IMR-90 (cell line): Measurements from ENCODE around the gene MUC5AC. TPM values are rescaled to one million over a fixed set of nuclear protein-coding genes. Genes with fewer than 3 reads are reported as not detected.

ENCODE experiments used
- ATAC-seq: fragments of 200-7000 bp; cut with Tn5 transposase; 2 replicates; pipeline ENCODE4 v1.9.1; 2020; ENCODE audit warnings: low read depth, mild to moderate bottlenecking, moderate library complexity
- BruUV-seq: library from RNA; stranded (reverse); fragments of 400-500 nt; replicated peaks from 2 replicates; lab custom pipeline; 2021; lab: Mats Ljungman, UMichigan
- CTCF ChIA-PET: fragments of 300-600 bp; formaldehyde crosslinking; extraction: SDS; loops from one replicate; lab custom pipeline; 2021; ENCODE audit warnings: antibody characterized with exemption; lab: Yijun Ruan, JAX
- POLR2A ChIA-PET: fragments of 300-600 bp; sonication (Branson Sonifier 250); formaldehyde crosslinking; loops from one replicate; lab custom pipeline; 2022; ENCODE audit warnings: antibody characterized with exemption; ENCODE audit not compliant: unreplicated experiment; lab: Charles Lee
- DNase-seq: peaks from one replicate; pipeline ENCODE4 v3.0.0; 2013
- H2AFZ ChIP-seq: replicated peaks from 2 replicates; pipeline ENCODE3; 2013; ENCODE audit warnings: low read length, mild to moderate bottlenecking; ENCODE audit not compliant: poor library complexity
- H2AK5ac ChIP-seq: 2 replicates; pipeline ENCODE4 v1.6.1; 2013; ENCODE audit warnings: low read depth, low read length, inconsistent platforms
- H2AK9ac ChIP-seq: replicated peaks from 2 replicates; pipeline ENCODE3; 2013; ENCODE audit warnings: mild to moderate bottlenecking, low read depth, low read length, moderate library complexity; ENCODE audit not compliant: poor library complexity
- H2BK120ac ChIP-seq: 2 replicates; pipeline ENCODE4 v1.6.1; 2013; ENCODE audit warnings: low read depth, low read length, inconsistent platforms
- H2BK15ac ChIP-seq: 3 replicates; pipeline ENCODE4 v1.6.1; 2013; ENCODE audit warnings: low read depth, low read length, inconsistent platforms
- H2BK20ac ChIP-seq: 2 replicates; pipeline ENCODE4 v1.6.1; 2013; ENCODE audit warnings: low read depth, mild to moderate bottlenecking, inconsistent platforms, low read length, moderate library complexity
- H2BK5ac ChIP-seq: 2 replicates; pipeline ENCODE4 v1.6.1; 2013; ENCODE audit warnings: mild to moderate bottlenecking, low read depth, low read length, inconsistent platforms; ENCODE audit not compliant: poor library complexity, severe bottlenecking
- H3K14ac ChIP-seq: replicated peaks from 2 replicates; pipeline ENCODE4 v1.6.1; 2013; ENCODE audit warnings: low read depth, low read length, inconsistent platforms
- H3K18ac ChIP-seq: 2 replicates; pipeline ENCODE4 v1.6.1; 2013; ENCODE audit warnings: low read depth, low read length, control low read depth
- H3K23ac ChIP-seq: 2 replicates; pipeline ENCODE4 v1.6.1; 2013; ENCODE audit warnings: low read depth, low read length, inconsistent platforms
- H3K27ac ChIP-seq: 2 replicates; pipeline ENCODE4 v1.5.1; 2013; ENCODE audit warnings: mild to moderate bottlenecking, control low read depth, low read length; ENCODE audit not compliant: insufficient read depth
- H3K27me3 ChIP-seq: 2 replicates; pipeline ENCODE4 v1.6.1; 2013; ENCODE audit warnings: low read length; ENCODE audit not compliant: control insufficient read depth, insufficient read depth
- H3K36me3 ChIP-seq: 2 replicates; pipeline ENCODE4 v1.6.1; 2013; ENCODE audit warnings: low read length, mixed read lengths; ENCODE audit not compliant: control insufficient read depth, insufficient read depth
- H3K4ac ChIP-seq: 2 replicates; pipeline ENCODE4 v1.6.1; 2013; ENCODE audit warnings: low read depth, low read length, inconsistent platforms
- H3K4me1 ChIP-seq: 2 replicates; pipeline ENCODE4 v1.6.1; 2013; ENCODE audit warnings: low read length, mixed read lengths; ENCODE audit not compliant: control insufficient read depth, insufficient read depth
- H3K4me2 ChIP-seq: 2 replicates; pipeline ENCODE4 v1.6.1; 2013; ENCODE audit warnings: low read depth, mild to moderate bottlenecking, control low read depth, low read length, moderate library complexity
- H3K4me3 ChIP-seq: 2 replicates; pipeline ENCODE4 v1.5.1; 2013; ENCODE audit warnings: low read depth, mild to moderate bottlenecking, control low read depth, low read length, moderate library complexity; ENCODE audit not compliant: insufficient read depth
- H3K56ac ChIP-seq: 2 replicates; pipeline ENCODE4 v1.6.1; 2013; ENCODE audit warnings: low read length, inconsistent platforms; ENCODE audit not compliant: insufficient read depth; ENCODE audit errors: extremely low read depth
- H3K79me1 ChIP-seq, 2 experiments: 2 replicates each; pipeline ENCODE4 v1.6.1; 2013; ENCODE audit warnings: low read length in 2 of 2, inconsistent platforms in 1 of 2, low read depth in 1 of 2
- H3K9ac ChIP-seq: 2 replicates; pipeline ENCODE4 v1.6.1; 2013; ENCODE audit warnings: low read depth, low read length, control low read depth
- H3K9me1 ChIP-seq: 2 replicates; pipeline ENCODE4 v1.6.1; 2013; ENCODE audit warnings: low read length, inconsistent platforms; ENCODE audit not compliant: insufficient read depth
- H3K9me3 ChIP-seq: 2 replicates; pipeline ENCODE4 v1.6.1; 2013; ENCODE audit warnings: low read length; ENCODE audit not compliant: control insufficient read depth, insufficient read depth
- H4K20me1 ChIP-seq: 2 replicates; pipeline ENCODE4 v1.6.1; 2013; ENCODE audit warnings: low read length, inconsistent platforms; ENCODE audit not compliant: insufficient read depth
- H4K5ac ChIP-seq: 2 replicates; pipeline ENCODE4 v1.6.1; 2013; ENCODE audit warnings: mild to moderate bottlenecking, low read depth, low read length, control low read depth
- H4K8ac ChIP-seq, 2 experiments: 2 replicates each; pipeline ENCODE4 v1.6.1; 2013; ENCODE audit warnings: low read depth in 2 of 2, low read length in 2 of 2, control low read depth in 1 of 2, inconsistent platforms in 1 of 2
- H4K91ac ChIP-seq: 2 replicates; pipeline ENCODE4 v1.6.1; 2013; ENCODE audit warnings: low read depth, low read length, inconsistent platforms; ENCODE audit not compliant: insufficient read depth
- BHLHE40 ChIP-seq: fragments of 150-350 bp; IDR thresholded peaks from 2 replicates; pipeline ENCODE4 v1.6.1; 2016; ENCODE audit warnings: mild to moderate bottlenecking, low read depth, low read length
- MXI1 ChIP-seq: IDR thresholded peaks from 2 replicates; pipeline ENCODE4 v1.6.1; 2012; ENCODE audit warnings: low read depth, mild to moderate bottlenecking, low read length, moderate library complexity, borderline replicate concordance
- RAD21 ChIP-seq: IDR thresholded peaks from 2 replicates; pipeline ENCODE4 v1.6.1; 2012; ENCODE audit warnings: low read length, improper control_type of control experiment
- USF2 ChIP-seq: fragments of 150-350 bp; IDR thresholded peaks from 2 replicates; pipeline ENCODE4 v1.6.1; 2017; ENCODE audit warnings: mild to moderate bottlenecking, antibody characterized with exemption, low read length, low read depth
- WGBS, 2 experiments: methylation state at CpG; one replicate each; pipeline versions ENCODE4 v1.1.5 to v1.1.7; 2013; ENCODE audit warnings: missing lambda C conversion rate in 2 of 2; ENCODE audit not compliant: insufficient read length in 1 of 2; ENCODE audit errors: extremely low coverage in 2 of 2; 5-methylcytosine and 5-hydroxymethylcytosine counted together
- dilution Hi-C: fragments of 300-500 bp; cut with HindIII; formaldehyde crosslinking; loops from one replicate; pipeline ENCODE4 v1.14.3; 2018; ENCODE audit warnings: low sequenced_read_pairs; ENCODE audit not compliant: unreplicated experiment
- in situ Hi-C: fragments of 300-500 bp; cut with MboI; formaldehyde crosslinking; loops from 3 replicates; pipeline ENCODE4 v1.14.3; 2019; ENCODE audit warnings: low sequenced_read_pairs, inconsistent platforms, mixed read lengths
- intact Hi-C: fragments of 100-400 bp; cut with micrococcal nuclease; formaldehyde crosslinking; loops from 2 replicates; pipeline ENCODE4 v1.10.0; 2022
- polyA plus RNA-seq, 3 experiments: library from polyadenylated mRNA; depleted of rRNA; stranded (reverse); fragments of >200 nt; gene quantifications; 2 replicates each; pipeline ENCODE4 v1.2.3, GENCODE V29; 2012; ENCODE audit warnings: low replicate concordance in 1 of 3
- total RNA-seq: library from RNA; depleted of rRNA; stranded (reverse); fragments of >200 nt; gene quantifications from 2 replicates; pipeline ENCODE4 v1.2.3, GENCODE V29; 2012

Gene MUC5AC
- total and polyA plus RNA-seq, 2 of the 4 experiments (the other 2 are of a cell fraction): 0.02 TPM; not detected in 1

GRCh38 chr11:1180171-1180570 is 22.4 kb downstream of the MUC5AC start:
- no TSS peak for BruUV-seq
- Histone ChIP-seq H3K27me3 (no peaks in the 10 kb centered on the region), H3K4me1 (no peaks in the 10 kb centered on the region), H3K4me3 (no peak overlapping the region), H3K18ac (no peak overlapping the region), H2BK5ac (no peak overlapping the region), H3K56ac (no peak overlapping the region), H2AK9ac (peak overlapping the region; percentile 16), H3K27ac (no peak overlapping the region), H3K4me2 (no peak overlapping the region), H2BK20ac (no peak overlapping the region), H3K36me3 (no peaks in the 10 kb centered on the region), H4K5ac (no peak overlapping the region), H2BK15ac (no peak overlapping the region), H2BK120ac (no peak overlapping the region), H3K4ac (no peak overlapping the region), H2AFZ (no peak overlapping the region), H3K14ac (no peak overlapping the region), H3K9ac (no peak overlapping the region), H4K91ac (no peak overlapping the region), H3K9me3 (no peaks in the 10 kb centered on the region; the same call in 1 of the 2 replicates), H3K9me1 (no peaks in the 10 kb centered on the region), H2AK5ac (no peak overlapping the region), H3K23ac (no peak overlapping the region), H4K8ac (no peak overlapping the region), H4K20me1 (no peaks in the 10 kb centered on the region), H3K79me1 (no peaks in the 10 kb centered on the region)
- ChIA-PET CTCF (no interaction called here), POLR2A (no interaction called here)
- ATAC-seq (no peak), DNase-seq (no peak)
- dilution Hi-C loops (no loop called here), intact Hi-C loops (no loop called here), in situ Hi-C loops (no loop called here)
- no peak for TF ChIP-seq MXI1
- TF ChIP-seq USF2: no peak
- no peak for TF ChIP-seq RAD21
- TF ChIP-seq BHLHE40: no peak
- WGBS, 2 experiments: 81% methylated on average over 9 of the region's 15 CpGs; no CpG with 5 or more reads in 1 of the 2 experiments
